ENCODE data around the gene KCNH1. TPM values are rescaled to one million over a fixed set of nuclear protein-coding genes. Genes with fewer than 3 reads are reported as not detected.

KCNH1 gene
- polyA plus RNA-seq, 2 of the 4 experiments (the other 2 are of a cell fraction): 5.1 to 7.9 TPM

GRCh38 chr1:211148366-211148765, 14.4 kb upstream of the KCNH1 start:
- POLR2A ChIA-PET: no interaction called here

GRCh38 chr1:211145944-211146343, 12.0 kb upstream of the KCNH1 start:
- ChIA-PET POLR2A (no interaction called here), CTCF (interaction anchor here (0.6 to 2.9 kb wide), 5 partner anchors 11 to 744 kb away, joined by 3 to 19 read pairs (median 5); partner anchors contain the start of genes KCNH1 and RCOR3)
- H3K4me1 ChIP-seq: no peaks in the 10 kb centered on the region
- H3K4me3 ChIP-seq: no peak overlapping the region
- TF ChIP-seq RNF2 (IDR thresholded peaks at IDR 0.05; ENCODE audit: borderline replicate concordance, low read depth) (no peak), EHF (CRISPR knock-in tag; IDR thresholded peaks at IDR 0.05) (no peak), ZNF302 (CRISPR knock-in tag; IDR thresholded peaks at IDR 0.05) (no peak), EP300 (IDR thresholded peaks at IDR 0.05) (no peak), NR3C1 (IDR thresholded peaks at IDR 0.05) (no peak), HDAC2 (IDR thresholded peaks at IDR 0.05) (no peak), CHD4 (IDR thresholded peaks at IDR 0.05; ENCODE audit: borderline replicate concordance) (no peak), RARB (CRISPR knock-in tag; IDR thresholded peaks at IDR 0.05) (no peak), ZC3H11A (IDR thresholded peaks at IDR 0.05) (no peak), ZSCAN20 (CRISPR knock-in tag; IDR thresholded peaks at IDR 0.05) (no peak), HOXB13 (CRISPR knock-in tag; IDR thresholded peaks at IDR 0.05; ENCODE audit: low read depth) (no peak), JUN (IDR thresholded peaks at IDR 0.05) (no peak), BCL3 (IDR thresholded peaks at IDR 0.05) (no peak), E2F6 (IDR thresholded peaks at IDR 0.05; ENCODE audit: borderline replicate concordance, low read depth) (no peak), MAX (IDR thresholded peaks at IDR 0.05) (no peak), RFX5 (IDR thresholded peaks at IDR 0.05) (no peak), CTCF (IDR thresholded peaks at IDR 0.05) (no peak), FOSL2 (IDR thresholded peaks at IDR 0.05) (no peak), FOSL2 (CRISPR knock-in tag; IDR thresholded peaks at IDR 0.05) (no peak)
- FAIRE-seq (no peak), ATAC-seq (no peak), DNase-seq (ENCODE audit: low read depth in 1 of 2, low spot score in 1 of 2) (no peak)
- no peaks in the 10 kb centered on the region for H3K9me3 ChIP-seq
- WGBS (ENCODE audit: missing lambda C conversion rate): 29% methylated on average over 4 of the region's 4 CpGs
- H3K4me2 ChIP-seq: no peak overlapping the region
- H3K27ac ChIP-seq: no peak overlapping the region

More at GRCh38 chr1:211148366-211148765, 14.4 kb upstream of the KCNH1 start:
- WGBS (ENCODE audit: missing lambda C conversion rate): 36% methylated on average over 5 of the region's 5 CpGs
- DNase-seq (ENCODE audit: low read depth in 1 of 2, low spot score in 1 of 2) (no peak), FAIRE-seq (no peak), ATAC-seq (no peak)
- no peak overlapping the region for H3K4me2 ChIP-seq
- CTCF ChIA-PET: interaction anchor here (0.8 to 1.6 kb wide), 4 partner anchors 13 to 22 kb away, joined by 3 to 5 read pairs (median 4); partner anchors contain the start of gene KCNH1
- H3K27ac ChIP-seq: no peak overlapping the region
- H3K4me1 ChIP-seq: no peaks in the 10 kb centered on the region
- H3K4me3 ChIP-seq: no peak overlapping the region
- TF ChIP-seq CBX8 (IDR thresholded peaks at IDR 0.05) (no peak), RARB (CRISPR knock-in tag; IDR thresholded peaks at IDR 0.05) (no peak), ZSCAN20 (CRISPR knock-in tag; IDR thresholded peaks at IDR 0.05) (no peak), HOXB13 (CRISPR knock-in tag; IDR thresholded peaks at IDR 0.05; ENCODE audit: low read depth) (no peak), PHF8 (IDR thresholded peaks at IDR 0.05; ENCODE audit: borderline replicate concordance, low read depth) (no peak), MAFK (IDR thresholded peaks at IDR 0.05; ENCODE audit: partially characterized antibody) (peak; percentile 63)
- no peaks in the 10 kb centered on the region for H3K9me3 ChIP-seq

All from A549 (cell line).